Stimulated activated CD4-positive, alpha-beta T cell treated with anti-CD3 and anti-CD28 coated beads, Interleukin-4, amount 100 ng/mL, for 48 hours (primary cell): Measurements from ENCODE around the gene RNPEPL1.

ENCODE experiments used
- DNase-seq, 2 donors: peaks; one replicate each; pipeline ENCODE4 v3.0.0-alpha.2; 2020; ENCODE audit warnings: low read depth in 2 of 2

RNPEPL1 gene

GRCh38 chr2:240626531-240627300, 58.4 kb downstream of the RNPEPL1 start:
- DNase-seq, result no peak

GRCh38 chr2:240627736-240628506, 59.6 kb downstream of the RNPEPL1 start:
- no peak for DNase-seq

GRCh38 chr2:240628507-240628807, 60.2 kb downstream of the RNPEPL1 start:
- no peak for DNase-seq

- DNase-seq, result no peak
These were observed 60.7 kb downstream of the RNPEPL1 start for GRCh38 chr2:240628808-240629618.

GRCh38 chr2:240629619-240629967, 61.3 kb downstream of the RNPEPL1 start:
- no peak for DNase-seq

GRCh38 chr2:240629968-240630770, 61.9 kb downstream of the RNPEPL1 start:
- DNase-seq, result no peak
